GM18858 (cell line): ENCODE results near the gene RICTOR.

Experiments
- ATAC-seq: cut with Tn5 transposase; IDR thresholded peaks from one replicate; pipeline ENCODE4 v1.9.1; 2021; ENCODE audit not compliant: unreplicated experiment

The RICTOR gene

DNA sequence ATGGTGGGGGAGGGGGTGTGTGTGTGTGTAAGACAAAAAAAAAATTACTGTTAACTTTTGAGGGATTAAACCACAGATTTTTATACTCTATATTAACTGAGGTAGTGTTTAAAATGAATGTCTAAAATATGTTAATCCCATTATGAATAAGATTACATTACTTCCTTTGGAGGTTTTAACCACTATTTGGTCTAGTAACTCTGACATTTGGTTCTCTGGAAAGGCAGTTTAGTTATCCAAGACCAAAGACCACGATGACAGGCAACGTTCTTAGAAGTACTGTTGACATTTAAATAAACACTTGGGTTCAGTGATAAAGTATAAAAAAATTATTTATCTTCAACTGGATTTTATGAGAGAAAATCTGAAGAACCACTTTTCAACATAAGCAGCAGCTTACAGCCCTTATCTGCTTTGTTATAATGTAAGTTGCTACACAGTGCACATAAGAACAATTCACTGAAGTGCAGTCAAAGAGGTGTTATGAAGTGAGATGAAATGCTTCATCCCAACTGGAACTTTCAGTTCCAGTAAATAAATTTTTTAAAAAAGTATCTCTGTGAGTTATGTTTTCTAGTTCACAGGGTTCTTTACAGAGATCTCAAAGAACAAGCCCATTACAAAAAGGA, 133.9 kb downstream of the RICTOR start:
- no peak for ATAC-seq

DNA sequence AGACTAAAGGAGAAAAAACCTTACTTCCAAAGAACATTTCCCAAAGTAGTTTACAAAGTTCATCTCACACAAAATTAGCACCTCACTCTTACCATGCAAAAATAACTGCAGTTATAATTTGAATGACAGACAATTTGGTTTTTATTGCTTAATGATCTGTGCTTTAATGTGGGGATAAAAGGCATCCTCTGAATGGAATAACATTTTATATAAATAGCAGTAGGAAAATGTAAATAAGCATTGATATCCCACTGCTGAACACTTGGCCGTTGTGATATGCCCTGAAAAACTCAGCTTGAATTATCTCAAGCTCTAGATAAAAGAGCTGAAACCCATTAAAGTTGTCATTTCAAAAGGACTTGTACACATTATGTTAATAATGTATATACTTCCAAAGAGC, 135.2 kb downstream of the RICTOR start:
- ATAC-seq = no peak

DNA sequence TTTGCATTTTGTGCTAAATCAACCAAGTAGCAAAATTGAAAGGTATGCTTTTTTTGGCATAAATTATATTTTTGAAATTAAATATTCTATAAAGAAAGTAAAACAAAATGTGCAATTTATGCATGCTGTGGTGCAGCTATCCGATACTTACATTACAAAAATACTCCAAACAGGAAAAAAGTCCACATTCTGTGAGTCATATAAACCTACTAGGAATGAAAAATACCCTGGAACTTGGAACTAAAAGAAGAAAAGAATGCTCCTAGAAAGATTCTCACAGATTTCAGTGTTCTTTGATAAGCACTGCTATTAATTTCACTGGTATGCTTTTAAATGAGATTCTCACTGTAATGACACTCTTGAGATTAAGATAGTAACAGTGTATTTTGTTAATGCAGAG, 135.8 kb downstream of the RICTOR start:
- no peak for ATAC-seq

DNA sequence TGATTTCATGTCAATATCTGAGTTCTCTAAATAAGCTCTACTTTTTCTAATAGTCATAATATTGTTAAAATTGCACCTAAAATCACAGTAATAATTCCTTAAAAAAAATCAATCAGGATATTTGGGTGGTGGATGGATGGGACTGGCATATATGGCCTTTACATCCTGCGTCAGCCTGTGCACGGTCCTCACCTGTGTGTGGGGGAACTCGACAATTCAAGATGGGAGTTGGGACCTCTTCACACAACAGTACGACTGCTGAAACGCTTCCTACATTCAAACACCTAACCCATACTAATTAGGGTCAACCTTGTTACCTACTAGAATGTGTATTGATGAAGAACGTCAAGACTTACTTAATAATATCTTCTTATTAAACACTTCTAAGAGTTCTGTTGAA, 137.9 kb downstream of the RICTOR start:
- ATAC-seq = no peak

DNA sequence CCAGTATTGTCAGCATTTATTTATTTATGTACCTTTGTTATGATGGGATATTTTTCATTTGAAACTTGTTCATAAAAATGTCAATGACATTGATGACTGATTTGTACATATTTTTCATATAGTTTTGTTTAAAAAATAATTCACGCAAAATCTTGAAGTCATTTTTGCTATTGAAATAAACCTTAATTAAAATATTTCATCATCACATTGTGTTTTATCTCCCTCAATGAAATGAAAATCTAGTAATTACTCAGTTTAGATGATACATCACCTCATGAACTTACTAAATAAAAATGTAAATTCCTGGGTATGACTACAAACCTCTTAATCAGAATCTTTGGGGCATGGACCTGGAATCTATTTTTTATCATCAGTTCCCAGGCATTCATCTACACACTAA, 138.8 kb downstream of the RICTOR start:
- no peak for ATAC-seq

DNA sequence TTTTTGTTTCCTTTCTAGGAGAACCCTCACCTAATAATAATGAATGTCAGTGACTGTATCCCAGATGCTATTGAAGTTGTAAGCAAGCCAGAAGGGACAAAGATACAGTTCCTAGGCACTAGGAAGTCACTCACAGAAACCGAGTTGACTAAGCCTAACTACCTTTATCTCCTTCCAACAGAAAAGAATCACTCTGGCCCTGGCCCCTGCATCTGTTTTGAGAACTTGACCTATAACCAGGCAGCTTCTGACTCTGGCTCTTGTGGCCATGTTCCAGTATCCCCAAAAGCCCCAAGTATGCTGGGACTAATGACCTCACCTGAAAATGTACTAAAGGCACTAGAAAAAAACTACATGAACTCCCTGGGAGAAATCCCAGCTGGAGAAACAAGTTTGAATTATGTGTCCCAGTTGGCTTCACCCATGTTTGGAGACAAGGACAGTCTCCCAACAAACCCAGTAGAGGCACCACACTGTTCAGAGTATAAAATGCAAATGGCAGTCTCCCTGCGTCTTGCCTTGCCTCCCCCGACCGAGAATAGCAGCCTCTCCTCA, 141.3 kb downstream of the RICTOR start:
- no peak for ATAC-seq

DNA sequence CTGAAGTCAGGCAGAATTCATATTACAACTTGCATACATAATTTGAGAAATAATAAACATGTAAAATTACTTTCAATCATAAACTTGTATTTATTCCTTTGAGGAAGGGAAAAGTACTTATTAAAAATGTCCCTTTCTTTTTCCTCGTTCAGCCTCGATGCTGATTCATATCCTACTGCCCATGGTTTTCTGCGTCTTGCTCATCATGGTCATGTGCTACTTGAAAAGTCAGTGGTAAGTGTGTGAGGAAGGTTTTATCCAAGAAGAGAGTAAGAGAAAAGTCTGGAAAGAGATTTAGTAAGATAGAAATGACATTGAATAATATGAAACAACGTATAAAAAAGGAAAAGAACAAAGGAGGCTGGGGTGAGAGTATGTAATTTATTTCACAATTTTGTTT, 142.5 kb downstream of the RICTOR start:
- ATAC-seq = no peak

DNA sequence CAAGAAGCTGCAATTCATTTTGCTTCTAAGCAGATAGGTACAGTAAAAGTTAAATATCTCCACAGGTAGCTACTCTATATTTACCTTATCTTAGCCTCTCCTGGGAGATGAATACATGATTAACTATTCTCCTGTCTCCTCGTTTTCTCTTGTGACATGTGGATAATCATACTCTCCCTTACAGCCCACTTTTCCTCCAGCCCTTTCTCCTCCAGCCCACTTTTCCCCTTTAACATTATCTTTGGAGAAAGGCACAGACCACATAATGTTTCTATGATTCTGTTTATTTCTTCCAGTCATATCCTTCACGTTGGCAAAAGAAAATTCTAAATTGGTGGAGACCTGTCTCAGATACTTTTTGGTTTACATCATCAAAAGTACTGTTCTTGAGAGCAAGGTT, 144.4 kb downstream of the RICTOR start:
- ATAC-seq = no peak

DNA sequence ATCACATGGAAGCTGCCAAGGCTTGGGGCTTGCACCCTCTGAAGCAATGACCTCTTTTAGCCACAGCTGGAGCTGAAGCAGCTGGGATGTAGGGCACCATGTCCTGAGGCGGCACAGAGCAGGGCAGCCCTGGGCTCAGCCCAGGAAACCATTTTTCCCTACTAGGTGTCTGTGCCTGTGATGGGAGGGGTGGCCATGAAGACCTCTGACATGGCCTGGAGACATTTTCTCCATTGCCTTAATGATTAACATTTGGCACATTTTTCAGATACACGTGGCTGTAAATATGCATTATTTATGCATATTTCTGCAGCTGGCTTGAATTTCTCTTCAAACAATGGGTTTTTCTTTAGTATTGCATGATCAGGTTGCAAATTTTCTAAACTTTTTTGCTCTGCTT, 146.7 kb downstream of the RICTOR start:
- no peak for ATAC-seq

DNA sequence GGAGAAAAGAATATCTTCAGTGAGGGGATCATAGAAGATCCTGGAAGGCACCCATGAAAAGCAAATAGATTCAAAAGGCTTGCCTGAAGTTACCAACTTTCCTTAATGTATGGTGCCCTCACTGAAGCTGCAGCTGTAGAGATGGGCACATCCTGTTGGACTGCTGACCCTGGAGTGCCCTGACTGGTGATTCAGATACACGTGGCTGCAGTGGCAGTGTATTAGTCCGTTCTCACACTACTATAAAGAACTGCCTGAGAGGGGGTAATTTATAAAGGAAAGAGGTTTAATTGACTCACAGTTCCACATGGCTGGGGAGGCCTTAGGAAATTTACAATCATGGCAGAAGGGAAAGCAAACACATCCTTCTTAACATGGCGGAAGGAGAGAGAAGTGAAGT, 148.1 kb downstream of the RICTOR start:
- no peak for ATAC-seq

DNA sequence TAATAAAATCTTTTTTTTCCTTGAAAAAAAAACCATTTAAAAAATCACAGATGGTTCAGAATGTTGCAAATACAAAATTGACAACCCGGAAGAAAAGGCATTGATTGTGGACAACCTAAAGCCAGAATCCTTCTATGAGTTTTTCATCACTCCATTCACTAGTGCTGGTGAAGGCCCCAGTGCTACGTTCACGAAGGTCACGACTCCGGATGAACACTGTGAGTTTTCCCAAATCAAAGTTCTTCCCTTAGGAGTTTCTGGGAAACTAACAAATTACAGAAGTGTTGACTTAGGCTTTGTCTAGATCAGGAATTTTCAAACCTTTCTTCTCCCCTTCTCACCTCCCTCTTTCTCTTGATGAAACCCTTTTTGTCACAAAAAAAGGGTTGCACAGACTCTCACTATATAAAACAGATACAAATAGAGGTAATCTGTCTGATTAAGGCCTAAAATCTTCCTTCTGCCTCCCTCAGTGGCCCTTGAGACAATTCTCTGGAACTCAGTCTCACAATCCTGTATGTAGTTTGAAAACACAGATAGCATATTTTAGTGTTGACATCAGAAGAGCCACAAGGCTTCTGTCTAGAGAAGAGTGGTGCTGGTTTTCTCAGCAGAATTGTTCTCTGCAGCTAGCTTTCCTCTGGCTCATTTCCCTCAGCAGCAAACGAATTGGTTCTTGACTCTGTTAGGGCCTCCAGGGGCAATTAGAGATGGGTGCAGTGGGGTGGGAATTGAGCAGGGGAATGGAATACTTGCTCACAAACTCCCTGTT, 148.9 kb downstream of the RICTOR start:
- no peak for ATAC-seq

DNA sequence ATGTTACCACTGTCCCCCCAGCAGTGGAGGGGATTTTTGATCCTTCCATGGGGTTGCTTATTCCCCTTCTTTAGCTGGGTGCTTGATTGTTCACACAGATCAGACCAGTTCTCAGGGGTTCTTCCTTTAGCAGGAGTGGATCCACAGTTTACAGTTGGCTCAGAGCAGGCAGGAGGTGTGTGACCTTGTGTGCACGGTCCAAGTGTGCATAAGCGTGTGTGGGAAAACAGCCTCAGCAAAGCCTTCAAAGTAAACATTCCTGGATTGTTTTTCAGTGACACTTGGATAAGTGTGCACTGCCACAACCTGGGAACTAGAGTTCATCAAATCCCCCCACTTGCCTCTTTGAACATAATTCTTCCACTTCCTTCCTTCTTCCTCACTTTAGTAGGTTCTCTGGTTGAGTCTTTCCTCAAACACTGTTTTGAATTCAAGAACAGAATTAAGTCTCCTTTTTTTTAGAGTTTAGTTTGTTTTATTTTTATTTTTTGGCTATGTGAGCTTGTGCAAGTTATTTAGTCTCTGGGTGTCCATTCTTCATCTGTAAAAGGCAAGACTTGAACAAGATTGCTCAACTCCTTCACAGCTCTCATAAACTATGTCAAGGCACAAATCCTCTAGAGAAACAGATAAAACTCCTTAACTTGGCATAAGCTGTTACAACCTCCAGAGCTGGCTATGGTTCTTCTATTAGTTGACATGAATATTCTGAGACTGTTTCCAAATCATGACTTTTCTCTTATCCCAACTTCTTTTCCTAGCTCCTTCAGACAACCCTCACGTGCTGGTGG, 150.3 kb downstream of the RICTOR start:
- no peak for ATAC-seq

DNA sequence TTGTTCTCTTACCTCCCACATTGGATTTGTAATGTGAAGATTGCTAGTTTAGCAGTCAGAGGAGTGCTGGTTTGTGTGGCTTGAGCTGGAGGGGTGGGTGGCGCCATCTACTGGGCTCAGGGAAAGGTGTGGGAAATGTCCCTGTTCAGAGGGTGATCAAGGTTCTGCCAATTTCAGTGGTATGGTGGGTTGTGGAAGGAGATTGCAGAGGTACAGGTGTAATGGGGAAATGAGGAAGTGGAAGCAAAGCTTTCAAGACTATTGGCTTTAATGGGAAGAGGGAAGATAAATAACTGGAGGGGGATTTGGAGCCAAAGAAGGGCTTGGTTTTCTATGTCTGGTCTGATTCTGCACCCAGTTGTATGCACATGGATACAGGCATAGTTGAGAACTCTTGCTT, 152.0 kb downstream of the RICTOR start:
- no peak for ATAC-seq

DNA sequence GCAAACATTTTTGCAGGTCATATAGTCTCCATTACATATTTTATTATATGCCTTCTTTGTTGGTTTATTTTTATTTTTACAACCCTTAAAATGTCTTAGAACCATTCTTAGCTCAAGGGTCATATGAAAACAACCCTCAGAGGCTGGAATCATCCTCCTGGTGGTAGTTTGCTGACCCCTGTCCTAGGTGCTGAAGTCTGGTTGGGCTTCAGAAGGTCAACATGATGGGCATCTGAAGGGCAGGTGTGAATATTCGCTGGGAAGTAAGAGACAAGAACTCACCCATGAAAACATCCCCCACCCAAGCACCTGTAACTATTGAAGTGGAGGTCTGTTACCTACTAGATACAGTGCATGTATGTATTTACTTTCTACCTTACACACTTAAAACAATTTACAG, 153.0 kb downstream of the RICTOR start:
- no peak for ATAC-seq

DNA sequence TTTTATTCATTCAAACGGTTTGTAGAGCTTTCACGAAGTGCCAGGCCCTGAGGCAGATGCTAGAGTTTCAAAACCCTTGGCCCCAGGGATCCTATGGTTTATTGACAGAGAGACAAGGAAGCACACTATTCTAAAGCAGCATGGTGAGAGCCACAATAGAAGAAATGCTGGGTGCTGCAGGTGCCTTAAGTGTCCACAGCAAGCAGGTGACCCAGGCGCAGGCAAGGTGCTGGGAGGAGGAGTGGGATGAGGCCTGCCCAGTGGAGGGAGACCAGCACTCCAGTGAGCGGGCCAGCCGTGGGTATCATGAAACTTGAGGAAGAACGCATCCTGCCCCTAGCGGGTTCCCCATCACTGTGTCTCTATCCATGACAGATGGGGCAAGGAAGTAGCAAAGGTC, 157.4 kb downstream of the RICTOR start:
- ATAC-seq = no peak

DNA sequence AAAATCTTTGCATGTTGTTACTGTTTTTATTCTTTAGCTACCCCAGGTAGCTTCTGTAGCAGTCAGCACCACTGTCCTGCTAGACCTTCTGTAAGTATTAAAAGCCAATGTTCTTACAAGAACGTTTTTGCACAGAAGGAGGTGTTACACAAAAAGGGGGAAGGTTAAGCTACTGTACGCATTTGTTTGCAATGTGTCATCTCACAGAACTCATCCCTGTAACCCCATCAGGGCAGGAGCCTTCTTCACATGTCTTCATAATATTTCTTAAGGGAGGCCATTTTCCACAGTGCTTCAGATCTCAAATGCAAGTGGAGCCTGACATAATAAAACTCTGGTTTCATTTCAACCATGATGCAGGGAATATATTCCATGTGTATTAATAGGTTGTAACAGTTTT, 160.5 kb downstream of the RICTOR start:
- ATAC-seq = no peak

DNA sequence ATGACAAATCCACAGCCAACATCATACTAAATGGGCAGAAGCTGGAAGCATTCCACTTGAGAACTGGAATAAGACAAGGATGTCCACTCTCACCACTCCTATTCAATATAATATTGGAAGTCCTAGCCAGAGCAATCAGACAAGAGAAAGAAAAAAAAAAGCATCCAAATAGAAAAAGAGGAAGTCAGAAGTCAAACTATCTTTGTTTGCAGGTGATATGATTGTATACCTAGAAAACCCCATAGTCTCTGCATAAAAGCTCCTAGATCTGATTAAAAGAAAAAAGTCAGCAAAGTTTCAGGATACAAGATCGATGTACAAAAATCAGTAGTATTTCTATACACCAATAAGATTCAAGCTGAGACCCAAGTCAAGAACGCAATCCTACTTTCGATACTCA, 162.3 kb downstream of the RICTOR start:
- no peak for ATAC-seq

DNA sequence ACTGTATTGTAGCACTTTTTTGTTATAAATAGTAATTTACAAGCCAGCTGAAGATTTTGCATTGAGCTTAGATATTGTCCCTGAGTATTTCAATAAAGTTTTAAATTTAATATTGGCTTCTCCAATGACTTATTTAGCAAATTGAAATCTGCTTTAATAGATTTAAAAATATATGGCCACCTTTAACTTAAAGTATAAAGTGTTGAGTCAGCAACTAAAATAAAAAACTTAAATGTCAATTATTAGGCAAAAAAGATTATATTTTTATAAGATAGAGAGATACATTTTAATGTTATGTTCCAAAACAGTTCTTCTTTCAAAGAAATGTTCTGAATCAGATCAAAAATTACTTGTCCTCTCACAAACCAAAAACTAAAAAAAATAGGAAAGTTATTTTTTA, 167.7 kb downstream of the RICTOR start:
- ATAC-seq = no peak

DNA sequence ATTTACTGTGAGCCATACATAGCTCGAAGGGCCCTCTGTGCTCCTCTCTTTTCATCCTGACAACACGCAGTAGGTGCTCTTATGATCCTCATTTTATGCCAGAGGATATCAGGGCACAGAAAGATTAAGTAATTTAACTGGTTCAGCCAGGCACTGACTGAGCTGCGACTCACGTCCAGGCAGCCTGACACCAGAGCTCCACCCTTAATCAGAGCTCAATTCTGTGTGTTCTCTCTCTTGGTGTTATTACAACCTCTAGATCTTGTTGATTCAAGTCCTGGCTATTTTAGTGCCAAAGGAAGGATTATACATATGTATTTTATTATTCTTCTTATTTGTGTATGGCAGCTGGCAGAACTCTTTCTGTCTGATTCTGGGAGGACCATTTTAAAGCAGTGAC, 168.7 kb downstream of the RICTOR start:
- no peak for ATAC-seq

DNA sequence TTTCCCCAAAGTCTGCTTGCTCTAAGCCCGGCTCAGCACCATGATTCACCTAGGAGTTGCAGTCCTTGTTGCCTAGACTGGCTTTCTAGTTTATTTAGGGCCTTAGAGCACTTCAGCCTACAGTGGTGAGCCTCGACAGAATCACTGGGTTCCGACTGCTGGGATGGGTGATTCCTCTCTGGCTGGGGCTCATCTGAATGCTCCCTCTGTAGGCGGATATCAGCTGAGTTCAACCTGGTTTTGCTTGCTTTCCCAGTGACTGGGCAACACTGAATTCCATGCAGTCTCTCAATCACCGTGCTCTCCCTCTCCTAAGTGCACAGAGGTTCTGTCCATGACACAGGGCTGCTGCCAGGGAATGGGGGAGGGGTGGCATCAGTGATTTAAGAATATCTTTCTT, 174.3 kb downstream of the RICTOR start:
- ATAC-seq = no peak

DNA sequence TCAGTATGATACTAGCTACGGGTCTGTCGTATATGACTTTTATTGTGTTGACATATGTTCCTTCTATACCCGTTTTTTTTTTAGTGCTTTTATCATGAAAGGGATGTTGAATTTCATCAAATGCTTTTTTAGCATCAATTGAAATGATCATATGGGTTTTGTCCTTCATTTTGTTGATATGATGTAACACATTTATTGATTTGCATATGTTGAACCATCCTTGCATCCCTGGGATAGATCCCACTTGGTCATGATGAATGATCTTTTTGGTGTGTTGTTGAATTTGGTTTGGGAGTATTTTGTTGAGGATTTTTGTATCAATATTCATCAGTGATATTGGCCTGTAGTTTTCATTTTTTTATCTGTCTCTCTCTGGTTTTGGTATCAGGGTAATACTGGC, 177.4 kb downstream of the RICTOR start:
- no peak for ATAC-seq

DNA sequence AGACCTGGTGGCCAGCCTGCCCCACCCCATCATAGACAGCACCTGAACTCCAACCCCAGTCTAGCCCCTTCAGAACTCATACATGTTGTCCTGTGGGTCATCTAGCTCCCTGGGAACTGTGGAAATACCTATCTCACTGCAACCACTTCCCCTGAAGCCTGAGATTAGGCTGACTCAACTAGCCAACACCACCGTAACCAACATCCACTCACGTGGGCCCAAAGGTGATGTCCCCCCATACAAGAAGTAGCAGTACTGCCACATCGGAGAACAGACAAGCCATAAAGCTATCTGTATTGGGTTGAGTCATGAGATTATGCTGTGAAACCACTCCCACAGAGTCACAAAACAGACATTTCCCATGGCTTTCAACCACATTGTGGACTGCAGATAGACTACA, 181.8 kb downstream of the RICTOR start:
- no peak for ATAC-seq
